ENCODE data around the gene TSNAX. TPM values are rescaled to one million over a fixed set of nuclear protein-coding genes. Genes with fewer than 3 reads are reported as not detected.

TSNAX gene
- total RNA-seq, 1 donor, result 27.3 TPM

DNA sequence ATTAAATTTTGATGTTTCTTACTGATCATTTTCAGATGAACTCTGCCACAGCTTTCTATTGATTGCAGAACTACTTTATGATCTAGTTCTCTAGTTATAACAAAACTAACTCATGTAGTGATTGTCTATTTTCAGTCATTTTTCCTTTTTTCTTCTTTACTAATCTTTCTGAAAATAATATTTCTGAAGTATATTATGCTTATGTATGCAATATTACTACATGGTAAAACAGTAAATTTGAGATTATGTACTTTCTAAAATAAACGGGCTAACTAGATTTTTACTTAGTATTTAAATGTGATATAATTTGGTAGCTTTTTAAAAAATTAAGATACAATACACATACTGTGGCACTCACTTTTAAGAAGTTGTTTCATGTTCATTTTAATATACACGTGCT, 7.6 kb downstream of the TSNAX start:
- no peak overlapping the region for H3K4me3 ChIP-seq (ENCODE audit: low read length)
- peaks cover 14% of the 10 kb centered on the region for H3K4me1 ChIP-seq (ENCODE audit: insufficient read depth, low read length)
- H3K27me3 ChIP-seq (ENCODE audit: insufficient read depth, low read length), result no peaks in the 10 kb centered on the region
- no peaks in the 10 kb centered on the region for H3K9me3 ChIP-seq (ENCODE audit: low read depth, low read length)

DNA sequence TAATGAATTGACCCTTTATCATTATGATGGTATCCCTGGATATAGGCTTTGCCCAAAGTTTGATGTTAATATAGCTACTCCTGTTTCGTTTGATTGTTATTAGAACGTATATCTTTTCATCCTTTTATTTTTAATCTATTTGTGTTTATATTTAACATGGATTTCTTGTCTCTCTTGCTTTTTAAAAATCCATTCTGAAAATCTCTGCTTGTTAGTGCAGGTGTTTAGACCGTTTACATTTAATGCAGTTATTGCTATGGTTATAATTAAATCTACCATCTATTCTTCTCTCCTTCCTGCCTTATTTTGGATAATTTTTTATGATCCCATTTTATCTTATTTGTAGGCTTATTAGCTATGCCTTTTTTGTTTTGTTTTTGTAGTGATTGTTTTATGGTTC, 12.4 kb downstream of the TSNAX start:
- H3K4me1 ChIP-seq (ENCODE audit: insufficient read depth, low read length), result no peaks in the 10 kb centered on the region
- no peak overlapping the region for H3K4me3 ChIP-seq (ENCODE audit: low read length)
- no peaks in the 10 kb centered on the region for H3K9me3 ChIP-seq (ENCODE audit: low read depth, low read length)
- H3K27me3 ChIP-seq (ENCODE audit: insufficient read depth, low read length), result no peaks in the 10 kb centered on the region

- no peaks in the 10 kb centered on the region for H3K9me3 ChIP-seq (ENCODE audit: low read depth, low read length)
- H3K27me3 ChIP-seq (ENCODE audit: insufficient read depth, low read length), result no peaks in the 10 kb centered on the region
- H3K4me1 ChIP-seq (ENCODE audit: insufficient read depth, low read length), result no peaks in the 10 kb centered on the region
- H3K4me3 ChIP-seq (ENCODE audit: low read length), result no peak overlapping the region
Measured at GRCh38 chr1:231541842-231542241, 13.4 kb downstream of the TSNAX start.

- no peaks in the 10 kb centered on the region for H3K9me3 ChIP-seq (ENCODE audit: low read depth, low read length)
- no peaks in the 10 kb centered on the region for H3K4me1 ChIP-seq (ENCODE audit: insufficient read depth, low read length)
- H3K4me3 ChIP-seq (ENCODE audit: low read length), result no peak overlapping the region
- H3K27me3 ChIP-seq (ENCODE audit: insufficient read depth, low read length), result no peaks in the 10 kb centered on the region
Measured at GRCh38 chr1:231544943-231545592, 16.6 kb downstream of the TSNAX start.

- H3K9me3 ChIP-seq (ENCODE audit: low read depth, low read length), result no peaks in the 10 kb centered on the region
- no peaks in the 10 kb centered on the region for H3K27me3 ChIP-seq (ENCODE audit: insufficient read depth, low read length)
- no peak overlapping the region for H3K4me3 ChIP-seq (ENCODE audit: low read length)
- peaks cover 4% of the 10 kb centered on the region for H3K4me1 ChIP-seq (ENCODE audit: insufficient read depth, low read length)
Measured at GRCh38 chr1:231546693-231547092, 18.2 kb downstream of the TSNAX start.

- H3K9me3 ChIP-seq (ENCODE audit: low read depth, low read length), result no peaks in the 10 kb centered on the region
Measured at GRCh38 chr1:231549733-231550447, 21.4 kb downstream of the TSNAX start.

GRCh38 chr1:231550448-231550781, 21.9 kb downstream of the TSNAX start:
- no peak overlapping the region for H3K4me3 ChIP-seq (ENCODE audit: low read length)
- no peaks in the 10 kb centered on the region for H3K27me3 ChIP-seq (ENCODE audit: insufficient read depth, low read length)
- H3K4me1 ChIP-seq (ENCODE audit: insufficient read depth, low read length), result peaks cover 4% of the 10 kb centered on the region
- H3K9me3 ChIP-seq (ENCODE audit: low read depth, low read length), result no peaks in the 10 kb centered on the region

More at GRCh38 chr1:231549733-231550447, 21.4 kb downstream of the TSNAX start:
- Histone ChIP-seq H3K27me3 (ENCODE audit: insufficient read depth, low read length) (no peaks in the 10 kb centered on the region), H3K4me3 (ENCODE audit: low read length) (no peak overlapping the region), H3K4me1 (ENCODE audit: insufficient read depth, low read length) (peaks cover 4% of the 10 kb centered on the region)

DNA sequence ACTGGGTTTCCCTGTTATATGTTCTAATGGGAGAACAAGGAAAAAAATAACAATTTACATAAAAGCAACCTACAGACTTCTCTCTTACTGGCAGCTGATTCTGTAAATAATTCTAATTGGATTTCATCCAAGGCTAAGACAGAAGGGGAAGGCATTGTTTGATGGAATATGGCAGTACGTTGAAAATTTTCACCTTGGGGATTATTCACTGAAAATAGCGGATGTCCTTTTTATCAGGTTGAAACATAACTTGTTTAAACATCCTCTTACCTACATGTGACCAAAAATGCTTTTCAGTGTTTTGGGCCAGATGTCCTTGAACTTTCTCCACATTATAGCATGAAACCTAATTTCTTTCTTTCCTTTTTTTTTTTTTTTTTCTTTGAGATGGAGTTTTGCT, 24.9 kb downstream of the TSNAX start:
- Histone ChIP-seq H3K4me3 (ENCODE audit: low read length) (no peak overlapping the region), H3K4me1 (ENCODE audit: insufficient read depth, low read length) (peaks cover 18% of the 10 kb centered on the region), H3K9me3 (ENCODE audit: low read depth, low read length) (no peaks in the 10 kb centered on the region), H3K27me3 (ENCODE audit: insufficient read depth, low read length) (no peaks in the 10 kb centered on the region)

DNA sequence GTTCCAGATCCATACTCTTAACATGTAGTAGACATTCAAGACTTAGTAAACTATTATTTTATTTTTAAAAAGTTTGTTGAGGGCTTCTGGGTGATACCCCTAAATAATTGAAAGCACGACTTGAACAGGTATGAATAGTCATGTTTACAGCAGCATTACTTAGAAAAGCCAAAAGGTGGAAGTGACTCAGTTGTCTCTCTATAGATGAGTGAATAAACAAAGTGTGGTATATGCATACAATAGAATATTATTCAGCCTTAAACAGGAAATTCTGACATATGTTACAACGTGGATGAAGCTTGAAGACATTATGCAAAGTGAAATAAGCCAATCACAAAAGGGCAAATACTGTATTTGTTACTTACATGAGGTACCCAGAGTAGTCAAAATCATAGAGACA, 26.5 kb downstream of the TSNAX start:
- Histone ChIP-seq H3K27me3 (ENCODE audit: insufficient read depth, low read length) (no peaks in the 10 kb centered on the region), H3K4me3 (ENCODE audit: low read length) (no peak overlapping the region), H3K9me3 (ENCODE audit: low read depth, low read length) (no peaks in the 10 kb centered on the region), H3K4me1 (ENCODE audit: insufficient read depth, low read length) (peaks cover 18% of the 10 kb centered on the region)

- no peaks in the 10 kb centered on the region for H3K9me3 ChIP-seq (ENCODE audit: low read depth, low read length)
- H3K4me3 ChIP-seq (ENCODE audit: low read length), result no peak overlapping the region
- no peaks in the 10 kb centered on the region for H3K27me3 ChIP-seq (ENCODE audit: insufficient read depth, low read length)
- H3K4me1 ChIP-seq (ENCODE audit: insufficient read depth, low read length), result peaks cover 14% of the 10 kb centered on the region
Measured at GRCh38 chr1:231557411-231557810, 28.9 kb downstream of the TSNAX start.

GRCh38 chr1:231557898-231558707, 29.6 kb downstream of the TSNAX start:
- H3K4me3 ChIP-seq (ENCODE audit: low read length), result no peak overlapping the region
- no peaks in the 10 kb centered on the region for H3K27me3 ChIP-seq (ENCODE audit: insufficient read depth, low read length)
- no peaks in the 10 kb centered on the region for H3K9me3 ChIP-seq (ENCODE audit: low read depth, low read length)
- peaks cover 15% of the 10 kb centered on the region for H3K4me1 ChIP-seq (ENCODE audit: insufficient read depth, low read length)

DNA sequence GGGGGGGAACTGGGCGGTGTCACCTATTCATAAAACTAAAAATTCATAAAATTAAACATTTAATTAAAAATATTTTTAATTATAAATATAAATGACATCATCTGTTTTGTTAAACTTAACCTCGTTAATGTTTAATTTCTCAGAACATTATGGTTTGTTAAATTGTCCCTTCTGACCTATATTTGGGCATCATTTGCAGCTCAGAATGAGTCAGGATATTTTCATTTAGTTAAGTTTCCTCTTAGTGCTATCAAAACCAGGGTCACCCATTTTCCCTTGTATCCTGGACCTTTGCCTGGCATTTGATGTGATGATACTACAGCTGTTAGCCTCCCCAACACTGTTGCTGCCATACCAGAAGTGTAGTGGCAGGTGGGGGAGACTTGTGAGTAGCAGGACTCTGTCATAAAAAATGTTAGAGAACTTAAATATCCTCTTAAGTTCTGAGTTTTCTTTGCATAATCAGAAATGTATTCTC, 30.3 kb downstream of the TSNAX start:
- Histone ChIP-seq H3K27me3 (ENCODE audit: insufficient read depth, low read length) (no peaks in the 10 kb centered on the region), H3K9me3 (ENCODE audit: low read depth, low read length) (no peaks in the 10 kb centered on the region), H3K4me3 (ENCODE audit: low read length) (no peak overlapping the region), H3K4me1 (ENCODE audit: insufficient read depth, low read length) (peaks cover 18% of the 10 kb centered on the region)

DNA sequence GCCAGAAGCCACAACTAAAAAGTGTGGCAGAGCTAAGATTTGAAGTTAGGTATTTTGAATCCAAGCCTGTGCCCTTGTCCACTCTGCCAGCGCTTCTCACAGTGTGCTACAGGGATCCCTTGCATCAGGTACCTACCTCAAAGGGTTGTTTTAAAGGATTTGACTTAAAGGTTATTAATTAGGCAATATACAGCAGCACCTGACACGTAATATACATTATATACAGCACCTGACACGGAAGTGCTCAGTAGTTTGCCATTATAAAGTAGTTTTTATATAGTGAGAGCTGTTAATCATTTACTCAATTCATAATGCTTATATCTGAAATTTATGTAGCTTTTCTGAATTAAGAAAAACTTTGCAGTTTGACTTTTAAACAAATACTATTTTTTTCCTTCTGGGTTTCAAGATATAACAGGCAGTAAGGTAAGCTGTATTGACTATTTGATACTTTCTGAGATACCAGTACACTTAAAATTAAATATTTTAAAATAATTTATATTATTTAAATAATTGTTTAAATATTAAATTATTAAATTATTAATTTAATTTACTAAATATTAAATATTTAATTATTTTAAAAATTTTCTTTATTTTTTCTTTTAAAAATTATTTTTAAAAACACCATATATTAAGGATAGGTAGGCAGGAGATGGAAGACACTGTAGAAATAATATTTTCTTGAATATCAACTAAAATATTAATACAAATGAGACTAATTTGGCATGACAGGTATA, 33.3 kb downstream of the TSNAX start:
- H3K27me3 ChIP-seq (ENCODE audit: insufficient read depth, low read length), result no peaks in the 10 kb centered on the region
- peaks cover 17% of the 10 kb centered on the region for H3K4me1 ChIP-seq (ENCODE audit: insufficient read depth, low read length)
- H3K9me3 ChIP-seq (ENCODE audit: low read depth, low read length), result no peaks in the 10 kb centered on the region
- no peak overlapping the region for H3K4me3 ChIP-seq (ENCODE audit: low read length)

GRCh38 chr1:231563247-231563646, 34.8 kb downstream of the TSNAX start:
- no peaks in the 10 kb centered on the region for H3K27me3 ChIP-seq (ENCODE audit: insufficient read depth, low read length)
- H3K4me3 ChIP-seq (ENCODE audit: low read length), result no peak overlapping the region
- H3K9me3 ChIP-seq (ENCODE audit: low read depth, low read length), result no peaks in the 10 kb centered on the region
- H3K4me1 ChIP-seq (ENCODE audit: insufficient read depth, low read length), result peaks cover 3% of the 10 kb centered on the region

DNA sequence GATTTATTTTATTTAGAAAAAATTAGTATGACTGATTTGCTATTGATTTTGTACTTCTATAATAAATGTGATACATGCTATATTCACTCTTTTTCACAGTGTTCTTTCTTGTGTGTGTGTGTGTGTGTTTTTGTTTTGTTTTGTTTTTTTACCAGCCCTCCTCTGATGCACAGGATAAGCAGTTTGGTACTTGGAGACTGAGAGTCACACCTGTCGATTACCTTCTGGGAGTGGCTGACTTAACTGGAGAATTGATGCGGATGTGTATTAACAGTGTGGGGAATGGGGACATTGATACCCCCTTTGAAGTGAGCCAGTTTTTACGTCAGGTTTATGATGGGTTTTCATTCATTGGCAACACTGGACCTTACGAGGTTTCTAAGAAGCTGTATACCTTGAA, 35.9 kb downstream of the TSNAX start:
- no peak overlapping the region for H3K4me3 ChIP-seq (ENCODE audit: low read length)
- H3K27me3 ChIP-seq (ENCODE audit: insufficient read depth, low read length), result no peaks in the 10 kb centered on the region
- no peaks in the 10 kb centered on the region for H3K9me3 ChIP-seq (ENCODE audit: low read depth, low read length)
- H3K4me1 ChIP-seq (ENCODE audit: insufficient read depth, low read length), result peaks cover 3% of the 10 kb centered on the region

Data from mononuclear cell (primary cell).